HG03457 (cell line): ENCODE data around the gene FAM107A.
"Not testable (repeated sequence)": the region's sequence is repeated elsewhere in the genome, so short reads cannot be mapped to it uniquely, and the experiment has no call there.

Experiments
- ATAC-seq: cut with Tn5 transposase; IDR thresholded peaks from one replicate; pipeline ENCODE4 v1.9.1; 2021; ENCODE audit warnings: moderate number of reproducible peaks; ENCODE audit not compliant: unreplicated experiment

Gene FAM107A

DNA sequence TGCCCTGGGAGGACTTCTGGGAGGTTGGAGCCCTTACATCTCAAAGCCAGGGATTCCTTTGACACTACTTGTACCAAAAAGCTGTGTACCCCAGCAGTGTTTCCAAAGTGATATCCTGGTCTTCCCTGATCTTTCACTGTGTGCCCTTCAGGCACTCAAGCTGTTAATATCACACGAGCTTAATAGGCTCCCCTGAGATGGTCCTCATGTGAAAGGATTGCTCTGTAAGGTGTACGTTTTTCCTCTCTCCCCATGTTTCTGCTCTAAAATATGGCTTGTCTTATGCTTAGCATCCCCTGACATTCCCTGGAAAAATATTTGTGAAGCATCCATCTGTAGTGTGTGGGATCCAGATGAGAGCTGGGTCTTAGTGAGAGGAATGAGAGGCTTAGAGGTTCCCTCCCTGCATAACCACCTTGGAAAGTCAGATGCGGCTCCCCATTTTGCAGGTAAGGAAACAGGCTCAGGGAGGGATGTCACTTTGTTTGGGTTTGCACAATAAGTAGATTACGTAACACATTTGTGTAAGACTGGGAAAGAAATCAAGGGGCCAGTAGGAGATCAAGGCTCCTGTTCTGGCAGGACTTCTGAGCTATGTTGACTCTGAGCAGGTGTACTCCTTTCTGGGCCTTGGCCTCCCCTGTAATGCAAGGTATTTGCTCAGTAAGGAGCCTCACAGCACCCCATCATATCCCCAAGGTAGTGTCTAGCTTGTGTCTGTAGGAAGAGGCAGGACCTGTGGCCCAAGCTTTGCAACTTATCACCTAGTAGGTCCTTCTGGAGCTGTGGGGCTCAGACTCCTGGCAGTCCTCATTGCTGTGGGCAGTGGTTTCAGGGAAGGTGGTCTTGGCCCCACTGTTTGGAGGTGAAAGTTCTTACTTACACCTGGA, 39.5 kb downstream of the FAM107A start:
- no peak for ATAC-seq

DNA sequence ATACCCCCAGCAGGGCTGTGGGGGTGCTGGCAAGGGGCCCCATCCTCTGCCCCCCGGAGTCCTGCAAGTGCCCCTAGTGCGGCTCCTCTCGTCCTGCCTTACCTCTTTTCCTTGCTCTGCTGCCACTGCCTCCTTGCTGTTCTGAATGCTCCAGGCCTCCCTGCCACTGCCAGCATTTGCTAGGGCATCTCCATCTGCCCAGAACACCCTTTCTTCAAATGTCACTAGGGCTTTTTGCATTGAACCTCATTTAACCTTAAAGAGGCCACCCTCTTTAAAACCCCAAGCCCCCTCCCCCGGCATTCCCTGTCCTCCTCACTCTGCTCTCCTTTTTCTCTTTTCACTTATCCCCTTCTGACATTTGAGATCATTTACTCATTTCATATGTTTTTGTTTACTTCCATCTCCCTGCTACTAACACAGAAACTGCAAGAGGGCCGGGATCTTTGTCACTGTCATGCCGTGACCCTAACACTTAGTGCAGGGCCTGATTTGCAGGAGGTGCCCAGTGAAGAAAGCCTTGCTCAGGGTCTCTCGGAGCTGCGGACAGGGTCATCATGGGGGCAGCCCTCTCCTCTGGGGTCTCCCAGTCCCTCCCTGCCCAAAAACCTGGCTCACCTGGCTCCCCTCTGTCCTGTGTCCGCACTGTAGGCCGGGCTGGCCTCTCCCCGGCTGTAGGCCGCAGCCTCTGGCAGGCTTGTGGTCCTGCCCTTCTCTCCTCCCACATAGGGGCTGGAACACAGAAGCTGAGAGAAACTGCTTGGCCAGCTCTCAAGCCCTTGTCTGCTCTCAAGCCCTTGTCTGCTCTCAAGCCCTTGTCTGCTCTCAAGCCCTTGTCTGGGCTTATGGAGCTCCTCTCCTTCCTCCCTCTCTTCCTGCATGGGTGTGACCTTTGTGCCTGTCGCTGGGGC, 40.4 kb downstream of the FAM107A start, which contains the start of gene ACOX2:
ACOX2 (minus strand) TSS at position 690 of the 911 bp plus-strand sequence. CDS start 2,084 bp downstream, outside the sequence.
- no peak for ATAC-seq

DNA sequence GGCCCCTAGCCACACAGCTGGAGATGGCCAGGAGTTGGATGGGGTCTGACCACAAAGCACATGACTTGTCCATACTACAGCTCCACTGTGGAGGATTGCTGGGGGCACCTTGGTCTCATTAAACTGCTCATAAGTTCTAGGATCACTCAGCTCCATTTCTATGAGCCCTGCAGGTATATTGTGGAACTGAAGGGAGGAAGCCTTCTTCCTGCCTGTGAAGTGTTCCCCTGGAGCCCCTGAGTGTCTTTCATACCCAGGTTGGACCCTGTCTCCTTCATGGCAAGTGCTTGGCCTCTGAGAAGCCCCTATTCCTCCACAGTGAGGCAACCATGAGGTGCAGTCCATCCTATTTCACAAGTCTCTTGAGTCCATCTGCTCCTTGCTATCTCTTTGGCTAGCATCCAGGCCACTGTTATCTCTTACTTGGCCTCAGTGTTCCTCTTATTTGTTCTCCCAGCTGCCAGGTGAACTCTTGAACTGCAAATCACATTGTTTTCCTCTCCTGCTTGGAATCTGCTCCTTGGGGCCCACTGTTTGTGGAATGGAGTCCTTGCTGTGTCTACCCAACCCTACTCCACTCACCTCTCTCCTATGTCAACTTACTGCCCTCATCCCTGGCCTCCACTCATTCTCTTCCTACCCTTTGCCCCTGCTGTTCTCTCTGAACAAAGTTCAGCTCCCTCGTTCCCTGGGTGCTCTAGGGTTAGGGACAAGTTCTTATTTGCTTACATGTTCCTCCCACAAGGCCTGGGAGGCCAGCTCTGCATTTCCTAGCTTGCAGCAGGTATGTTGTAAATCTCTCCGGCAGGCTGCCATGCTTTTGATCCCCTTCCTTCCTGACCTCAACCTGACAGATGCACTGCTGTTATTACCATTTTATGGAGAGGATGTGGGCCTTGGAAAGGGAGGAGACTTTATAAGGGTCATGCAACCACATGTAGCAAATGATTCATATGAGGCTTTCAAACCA, 41.4 kb downstream of the FAM107A start:
- ATAC-seq = no peak

DNA sequence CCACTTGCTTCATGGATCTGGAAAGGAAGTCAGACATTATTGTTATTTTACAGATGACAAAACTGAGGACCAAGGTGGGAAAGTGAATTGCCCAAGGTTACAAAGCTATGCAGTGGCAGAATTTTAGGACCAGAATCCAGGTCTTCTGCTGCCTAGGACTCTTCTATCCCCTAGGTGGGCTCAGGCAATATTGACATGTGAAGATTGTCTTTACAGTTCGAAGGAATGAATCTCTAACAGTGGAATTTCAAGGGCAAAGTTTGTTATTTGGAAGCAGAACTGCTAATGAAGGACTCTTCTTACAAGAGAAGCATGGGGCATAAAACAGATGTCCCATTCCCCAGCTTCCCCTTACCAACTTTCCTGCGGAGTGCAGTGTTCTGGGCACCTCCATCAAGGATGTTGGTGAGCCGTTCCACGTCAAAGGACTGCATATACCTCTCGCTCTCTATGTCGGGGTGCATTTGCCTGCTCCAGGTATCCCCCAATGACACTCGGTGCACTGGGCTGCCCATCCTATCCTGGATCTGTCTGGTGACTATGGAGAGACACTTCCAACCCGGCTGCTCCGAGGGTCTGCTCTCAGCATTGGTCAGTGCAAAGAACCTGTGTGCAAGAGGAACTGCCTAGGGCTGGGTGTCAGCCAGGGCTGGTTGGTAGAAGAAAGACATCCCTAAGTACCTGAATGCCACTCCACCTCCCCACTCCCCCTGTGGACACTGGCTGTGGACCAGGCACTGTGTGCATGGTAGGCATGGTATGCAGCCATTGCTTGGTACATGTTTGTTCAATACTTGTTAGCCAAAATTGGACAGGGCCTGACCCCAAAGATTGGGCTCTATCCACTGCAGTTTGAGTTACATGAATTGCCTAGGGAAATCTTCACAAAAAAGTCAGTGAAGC, 42.3 kb downstream of the FAM107A start:
- ATAC-seq = no peak

DNA sequence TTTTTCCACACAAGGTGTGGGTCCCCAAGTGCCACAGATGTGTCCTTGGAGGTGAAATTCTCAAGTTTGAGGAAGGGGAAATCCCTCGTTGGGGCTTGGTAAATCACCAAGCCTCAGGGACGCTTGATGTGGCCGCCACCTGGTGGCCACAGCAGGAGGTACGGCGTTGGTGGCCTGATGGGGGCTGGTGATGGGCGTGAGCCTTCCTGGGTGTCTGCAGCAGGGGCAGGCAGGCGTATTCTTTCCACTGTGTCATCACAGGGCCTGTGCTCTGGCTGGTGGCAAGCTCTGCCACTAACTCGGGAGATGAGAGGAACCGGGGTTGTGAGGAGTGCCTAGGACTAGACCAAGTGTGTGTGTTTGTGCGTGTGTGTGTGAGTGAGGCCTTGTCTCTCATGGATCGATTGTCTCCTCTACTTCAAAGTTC, 44.4 kb downstream of the FAM107A start:
- peak; percentile 78 for ATAC-seq

DNA sequence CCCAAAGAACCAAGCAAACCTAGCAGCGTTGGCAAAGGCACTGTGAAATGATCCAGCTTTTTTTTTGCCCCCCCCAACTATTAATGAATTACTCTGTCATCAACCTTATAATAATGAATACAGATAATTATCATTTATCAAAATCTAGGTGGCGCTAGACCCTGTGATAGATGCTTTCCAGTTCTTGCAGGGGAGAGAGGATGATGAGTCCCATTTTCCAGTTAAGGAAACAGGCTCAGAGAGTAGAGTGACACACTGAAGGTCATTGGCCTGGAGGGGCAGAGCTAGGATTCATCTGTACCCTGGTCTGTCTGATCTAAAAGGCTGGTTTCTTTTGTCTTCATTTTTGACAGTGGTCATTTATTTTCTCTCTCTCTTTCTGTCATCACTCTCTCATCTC, 45.2 kb downstream of the FAM107A start:
- ATAC-seq = no peak

DNA sequence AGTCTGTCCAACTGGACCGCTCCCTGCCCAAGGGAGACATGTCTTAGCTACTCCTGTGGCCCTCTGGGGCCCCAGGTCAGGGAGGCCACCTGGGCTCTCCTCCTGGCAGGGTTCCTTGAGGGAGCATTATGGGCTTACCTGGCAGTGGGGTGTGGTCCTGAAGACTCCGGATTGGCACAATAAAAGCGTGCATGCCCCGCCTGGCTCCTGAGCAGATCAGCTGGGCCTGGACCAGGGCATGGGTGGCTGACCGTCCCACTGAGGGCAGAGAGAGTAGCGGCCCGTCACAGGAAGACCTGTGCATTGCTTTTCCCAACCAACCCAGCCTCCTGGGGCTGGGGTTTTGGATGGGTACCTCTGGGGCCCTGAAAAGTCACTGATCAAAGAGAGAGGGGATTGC, 45.6 kb downstream of the FAM107A start:
- no peak for ATAC-seq

DNA sequence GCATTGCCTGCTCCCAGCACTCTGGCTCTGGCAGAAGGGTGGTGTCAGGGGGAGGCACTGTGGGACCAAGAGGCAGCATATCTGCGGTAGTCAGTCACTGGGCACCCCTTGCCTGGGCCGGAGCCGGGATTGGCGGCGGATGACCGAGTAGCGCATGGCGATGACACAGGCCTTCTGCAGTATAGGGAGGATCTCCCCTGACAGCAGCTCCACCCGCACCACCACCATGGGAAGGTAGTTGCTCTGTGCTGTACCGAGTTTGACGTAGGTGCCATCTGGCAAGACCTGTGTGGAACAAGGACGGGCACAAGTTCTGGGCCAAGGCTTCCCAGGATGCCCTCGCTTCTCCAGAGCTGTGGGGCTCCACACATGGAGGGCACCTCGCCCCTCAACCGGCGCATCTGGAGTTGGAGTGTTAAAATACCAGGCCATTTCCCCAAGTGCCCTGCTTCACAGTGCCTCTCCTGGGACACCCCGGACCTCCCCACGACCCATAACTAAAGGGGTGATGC, 46.8 kb downstream of the FAM107A start:
- ATAC-seq = no peak

DNA sequence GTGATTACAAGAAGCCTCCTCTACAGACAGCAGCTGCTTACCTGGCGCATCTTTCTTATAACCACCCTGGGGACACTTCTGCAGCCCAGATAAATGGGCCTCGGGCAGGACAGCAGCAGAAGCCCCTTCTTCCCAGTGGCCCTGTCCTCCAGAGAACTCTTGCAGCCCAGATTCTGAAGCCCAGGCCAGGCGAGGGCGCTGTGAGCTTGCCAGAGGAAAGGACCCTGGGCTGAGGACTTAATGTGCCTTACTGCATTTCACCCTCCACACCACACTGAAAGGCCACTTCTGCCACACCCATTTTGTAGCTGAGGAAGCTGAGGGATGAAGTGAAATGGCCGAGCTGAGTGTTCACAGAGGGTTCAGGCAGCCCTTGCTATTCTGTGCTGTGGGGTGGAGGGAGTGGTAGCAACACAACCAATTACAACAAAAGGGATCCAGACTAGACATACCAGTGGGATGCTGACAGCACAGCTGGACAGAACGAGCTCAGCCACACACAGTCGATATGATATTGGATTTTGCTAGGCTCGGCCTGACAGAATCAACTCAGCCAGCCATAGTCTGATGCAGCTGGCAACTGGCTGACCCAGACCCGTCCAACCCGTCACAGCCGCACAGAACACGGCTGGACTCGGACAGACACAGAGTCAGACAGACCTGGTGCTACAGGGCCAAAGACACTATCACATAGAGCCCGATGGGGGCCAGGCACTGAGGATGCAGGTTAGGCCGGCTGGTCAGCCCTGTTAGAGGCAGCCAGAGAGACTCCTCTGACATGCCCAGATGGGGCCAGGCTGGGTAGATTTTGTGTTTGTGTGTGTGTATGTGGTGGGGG, 47.5 kb downstream of the FAM107A start:
- no peak for ATAC-seq

DNA sequence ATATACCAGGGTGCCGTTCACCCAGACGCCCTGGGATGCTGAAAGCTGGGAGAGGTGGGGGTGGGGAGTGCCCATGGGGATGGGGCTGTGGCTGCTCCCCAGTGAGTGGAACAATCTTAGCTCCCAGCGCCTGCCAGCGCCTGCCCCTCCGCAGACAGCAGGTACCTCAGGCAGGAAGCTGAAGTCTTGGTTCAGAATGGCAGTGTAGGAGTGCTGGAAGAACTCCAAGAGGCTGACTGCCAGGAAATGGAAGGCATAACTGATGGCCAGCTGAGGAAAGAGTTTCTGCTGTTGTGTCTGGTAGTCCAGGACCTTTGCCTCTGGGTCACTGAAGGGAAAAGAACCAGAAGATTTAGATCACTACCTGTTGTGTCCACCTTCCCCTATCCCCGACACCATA, 48.6 kb downstream of the FAM107A start:
- no peak for ATAC-seq

DNA sequence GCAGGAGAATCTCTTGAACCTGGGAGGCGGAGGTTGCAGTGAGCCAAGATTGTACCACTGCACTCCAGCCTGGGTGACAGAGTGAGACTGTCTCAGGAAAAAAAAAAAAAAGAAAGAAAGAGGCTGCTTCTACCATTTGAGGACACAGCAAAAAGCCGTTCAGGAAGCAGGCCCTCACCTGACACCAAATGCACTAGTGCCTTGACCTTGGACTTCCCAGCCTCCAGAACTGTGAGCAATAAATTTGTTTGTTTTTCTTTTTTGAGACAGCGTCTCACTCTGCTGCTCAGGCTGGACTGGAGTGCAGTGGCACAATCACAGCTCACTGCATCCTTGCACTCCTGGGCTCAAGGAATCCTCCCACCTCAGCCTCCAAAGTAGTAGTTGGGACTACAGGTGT, 49.8 kb downstream of the FAM107A start:
- ATAC-seq = not testable (repeated sequence)

DNA sequence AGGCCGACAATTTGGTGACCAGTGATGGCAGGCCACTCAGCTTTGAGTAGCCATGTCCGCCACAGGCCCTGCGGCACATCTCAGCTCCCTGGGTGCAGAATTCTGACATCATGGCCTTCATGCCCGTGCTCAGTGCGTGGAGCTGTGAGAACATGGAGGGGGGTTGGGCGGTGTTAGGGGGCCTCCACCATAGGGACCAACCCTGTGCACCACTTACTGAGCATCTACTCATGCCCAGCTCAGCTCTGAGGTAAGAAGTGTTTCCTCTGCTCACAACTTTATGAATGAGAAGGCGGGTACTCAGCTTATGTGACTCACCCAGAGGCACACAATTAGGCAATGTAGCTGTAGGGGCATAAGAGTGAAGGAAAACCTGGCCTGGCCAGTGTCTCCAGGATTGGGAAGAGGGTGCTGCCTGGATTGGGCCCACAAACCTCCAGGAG, 50.7 kb downstream of the FAM107A start:
- ATAC-seq = no peak

DNA sequence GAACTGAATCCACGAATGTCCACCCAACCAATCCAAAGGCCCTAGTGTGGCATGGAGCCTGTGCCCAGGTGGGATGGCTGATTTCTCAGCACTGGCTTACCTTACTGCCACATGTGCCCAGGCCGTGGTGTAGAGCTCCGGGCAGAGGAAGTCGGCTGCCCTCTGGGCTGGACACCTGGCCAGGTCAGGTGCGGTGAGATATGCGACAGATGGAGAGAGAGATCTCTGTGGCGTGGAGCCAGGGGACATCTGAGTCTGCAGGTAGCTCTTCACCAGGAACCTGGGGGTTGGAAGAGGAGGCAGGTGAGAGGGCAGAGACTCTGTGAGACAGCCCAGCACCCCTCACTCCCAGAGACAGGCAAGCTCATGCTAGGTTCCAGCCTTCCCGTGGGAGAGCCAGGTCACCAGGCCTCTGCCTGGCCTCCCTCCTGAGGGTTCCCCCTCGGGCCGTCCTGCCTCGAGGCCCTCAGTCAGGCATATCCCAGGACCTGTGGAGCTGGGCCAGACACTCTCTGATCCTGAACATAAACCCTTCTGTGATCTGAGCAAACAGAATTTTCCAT, 52.8 kb downstream of the FAM107A start:
- ATAC-seq = no peak

DNA sequence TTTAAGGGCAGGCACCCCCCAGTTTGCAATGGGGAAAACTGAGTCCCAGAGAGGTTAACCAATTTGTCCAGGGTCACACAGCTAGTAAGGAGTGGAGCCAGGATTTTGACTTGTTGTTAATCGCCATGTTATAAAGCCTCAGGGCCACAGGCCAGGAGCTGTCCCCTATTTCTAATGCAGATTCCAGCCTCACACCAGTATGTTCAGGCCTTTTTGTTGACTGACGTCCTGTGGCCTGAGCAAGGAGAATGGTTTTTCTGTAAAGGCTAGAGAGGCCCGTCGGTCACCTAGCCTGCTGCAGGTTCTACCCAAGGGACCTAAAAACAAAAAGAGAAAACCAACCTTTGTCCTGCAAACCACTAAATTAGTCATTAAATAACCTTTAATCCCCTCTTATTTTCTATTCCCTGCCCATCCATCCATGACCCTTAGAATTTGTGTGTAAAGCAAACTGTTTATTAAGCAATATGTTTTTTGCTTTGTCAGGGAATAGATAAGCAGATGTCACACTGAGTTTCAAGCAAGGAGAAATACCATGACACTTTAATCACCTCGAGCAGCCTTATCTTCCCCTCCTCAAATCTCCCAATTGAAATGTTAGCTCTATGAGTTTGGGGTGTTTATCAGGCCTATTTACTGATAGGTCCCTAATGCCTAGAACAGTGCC, 54.3 kb downstream of the FAM107A start:
- ATAC-seq = no peak

DNA sequence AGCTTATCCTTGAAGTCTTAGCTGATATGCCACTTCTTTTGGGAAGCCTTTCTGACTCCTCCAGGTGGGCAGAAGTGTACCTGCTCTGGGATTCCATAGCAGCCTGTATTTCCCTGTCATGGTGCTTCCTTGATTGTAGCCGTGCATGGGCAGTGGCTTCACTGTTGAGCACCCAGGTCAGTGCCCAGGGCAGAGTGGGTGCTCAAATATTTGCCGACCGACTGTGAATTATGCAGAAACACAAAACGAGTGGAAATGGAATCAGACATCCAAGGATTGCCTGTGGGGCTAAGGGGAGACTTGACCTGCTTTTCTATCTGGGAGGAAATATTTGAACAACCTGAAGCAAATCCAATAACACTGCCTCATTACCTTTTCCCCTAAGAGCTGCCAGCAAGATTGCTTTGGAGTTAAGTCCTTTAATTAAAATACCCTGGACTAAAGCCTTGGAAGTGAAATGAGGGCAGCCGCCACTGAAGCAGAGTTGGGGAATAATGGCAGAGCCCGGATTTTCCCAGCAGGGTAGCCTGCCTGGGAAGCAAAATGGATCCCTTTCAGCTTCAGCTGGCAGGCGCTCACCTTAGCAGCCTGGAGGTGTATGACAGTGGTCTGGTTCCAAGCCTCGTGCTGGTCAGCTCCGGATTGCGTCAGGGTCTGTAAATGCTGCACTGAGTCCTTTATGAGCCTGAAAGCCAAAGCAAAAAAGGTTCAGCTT, 55.1 kb downstream of the FAM107A start:
- ATAC-seq = no peak

DNA sequence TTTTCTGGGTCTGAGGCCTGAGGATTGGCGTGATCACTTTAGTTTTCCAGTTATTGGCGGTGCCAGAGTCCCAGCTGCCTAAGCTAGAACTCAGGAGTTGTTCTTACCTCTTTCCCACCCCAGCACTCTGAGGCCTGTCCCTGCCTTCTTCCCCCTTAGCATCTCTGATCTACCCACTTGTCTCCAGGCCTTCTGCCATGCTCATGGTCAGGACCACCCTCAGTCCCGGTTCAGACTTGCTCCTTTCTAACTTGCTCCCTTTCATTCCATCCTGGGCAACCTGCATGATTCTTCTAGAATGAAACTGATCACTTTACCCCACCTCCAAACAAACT, 55.9 kb downstream of the FAM107A start:
- ATAC-seq = no peak
